NCI-H1417 (cell line): Measurements from ENCODE around the gene SMARCA2.
A peak's percentile ranks its signal among the peaks of the same experiment; 100 is the strongest.

ENCODE experiments used
- DNase-seq, 3 experiments: peaks; one replicate each; lab custom pipeline; 2025; lab: John Stamatoyannopoulos, UW

Gene SMARCA2

DNA sequence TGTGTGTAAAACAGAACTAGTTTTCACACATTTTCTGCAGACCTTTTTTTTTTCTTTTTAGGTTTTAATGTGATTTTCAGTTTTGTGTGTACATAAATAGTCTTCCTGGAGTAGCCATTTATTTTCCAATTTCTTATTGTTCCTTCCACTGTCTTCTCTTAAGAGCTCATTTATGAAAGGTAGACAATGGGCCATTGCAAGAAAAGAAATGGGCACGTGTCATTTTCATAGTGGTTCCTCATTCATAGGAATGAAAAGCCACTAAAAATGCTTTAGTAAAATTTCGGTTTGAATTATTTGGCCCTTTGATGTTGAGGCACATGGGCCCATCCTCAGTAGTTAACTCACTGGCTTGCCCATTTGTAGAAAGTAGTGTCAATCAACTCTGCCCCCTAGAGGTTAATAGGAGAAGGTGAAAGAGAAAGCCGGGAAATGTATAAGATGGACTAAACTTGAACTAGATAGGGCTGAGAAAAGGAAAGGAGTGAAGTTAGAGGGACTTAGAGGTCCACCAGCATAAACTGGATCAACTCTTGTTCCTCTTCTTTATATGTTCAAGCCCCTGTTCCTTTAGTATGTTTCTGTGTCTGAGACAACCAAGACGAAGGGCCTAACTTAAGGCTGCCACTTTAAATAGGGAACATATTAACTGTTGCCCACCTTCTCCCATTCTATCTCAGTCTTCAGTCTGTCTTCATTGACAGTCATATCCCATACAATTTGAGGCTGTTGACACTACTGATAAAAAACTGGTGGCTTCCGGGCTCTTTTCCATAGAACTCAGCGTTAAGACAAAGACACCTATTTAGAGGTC is 72.6 kb downstream of the SMARCA2 start:
- peak in 2 of 3 experiments; percentile 12 to 52 for DNase-seq

- peak in 2 of 3 experiments; percentile 1 to 39 for DNase-seq
These were observed 78.9 kb downstream of the SMARCA2 start for GRCh38 chr9:2093920-2094597.

GRCh38 chr9:2096376-2096970 is 81.3 kb downstream of the SMARCA2 start:
- DNase-seq: no peak

- DNase-seq: no peak
These were observed 91.5 kb downstream of the SMARCA2 start for GRCh38 chr9:2106666-2107065.

DNA sequence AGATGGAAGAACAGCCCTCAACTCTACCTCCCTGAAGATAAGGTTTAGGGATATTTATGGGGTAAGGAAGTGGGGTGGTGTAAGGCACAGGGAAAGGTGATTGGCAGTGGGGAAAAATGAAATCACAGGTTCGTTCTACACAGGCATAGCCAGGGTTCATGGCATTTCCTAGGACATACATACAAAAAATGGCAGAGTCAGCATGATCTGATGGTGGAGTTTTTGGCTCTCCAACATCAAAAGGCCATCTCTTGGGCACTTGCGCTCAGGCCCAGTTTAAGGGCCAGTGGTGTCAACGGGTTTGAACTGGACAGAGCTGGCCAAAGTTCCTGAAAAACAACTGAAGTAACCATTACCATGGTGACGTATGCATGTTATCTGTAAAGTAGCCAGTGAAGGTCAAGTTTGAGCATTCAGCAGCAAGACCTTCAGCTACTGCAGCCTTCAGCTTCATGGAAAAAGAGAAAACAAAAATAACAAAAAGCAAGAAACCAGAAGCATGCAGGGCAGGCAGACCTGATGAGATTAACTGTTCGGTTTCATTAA is 92.8 kb downstream of the SMARCA2 start:
- no peak for DNase-seq

DNA sequence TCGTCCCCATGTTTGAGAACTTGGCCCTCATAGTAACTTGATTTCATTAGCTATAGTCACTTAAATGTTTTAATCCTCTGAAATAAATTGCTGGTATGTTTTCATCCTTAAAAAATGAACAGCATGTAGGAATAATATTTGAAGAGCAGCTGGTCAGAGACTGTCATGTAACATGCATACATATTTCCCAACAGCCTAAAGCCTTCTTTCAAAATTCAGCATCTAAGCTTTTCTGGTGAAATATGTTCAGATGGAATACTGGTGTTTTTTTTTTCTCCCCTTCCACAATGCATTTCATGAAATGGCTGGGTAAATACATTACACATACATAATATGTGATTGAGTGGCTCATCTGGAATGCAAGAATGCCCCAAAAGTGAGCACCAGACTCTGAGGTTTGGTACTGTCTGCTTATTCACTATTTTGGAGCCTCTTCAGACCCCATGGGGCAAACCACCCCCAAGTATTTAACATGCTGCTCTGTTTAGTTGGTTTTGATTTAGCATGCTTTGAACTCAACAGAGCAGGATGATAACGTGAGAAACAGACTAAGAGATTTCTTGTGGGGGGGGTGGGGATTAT is 94.0 kb downstream of the SMARCA2 start:
- no peak for DNase-seq

- no peak for DNase-seq
These were observed 94.9 kb downstream of the SMARCA2 start for GRCh38 chr9:2110036-2110435.

DNA sequence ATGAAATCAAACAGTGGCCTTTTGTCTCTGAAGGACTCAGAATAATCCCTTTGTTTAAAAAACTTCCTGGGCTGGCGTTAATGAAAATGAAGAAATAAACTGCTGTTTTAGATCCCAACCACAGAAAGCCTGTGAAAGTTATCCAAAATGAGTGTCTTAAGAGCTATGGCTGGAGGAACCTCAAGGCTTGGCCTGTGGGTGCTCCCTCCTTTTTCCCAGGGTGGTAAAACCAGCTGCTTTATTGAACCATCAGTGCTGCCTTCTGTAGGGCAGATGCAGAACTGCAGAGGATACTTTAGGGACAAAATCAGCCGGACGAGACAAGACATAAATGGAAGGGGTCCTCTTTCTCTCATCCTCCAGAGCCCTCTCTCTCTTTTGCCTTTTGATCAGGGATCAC is 100.9 kb downstream of the SMARCA2 start:
- DNase-seq: no peak

- DNase-seq: no peak
These were observed 102.4 kb downstream of the SMARCA2 start for GRCh38 chr9:2117527-2117926.

- DNase-seq: no peak
These were observed 104.4 kb downstream of the SMARCA2 start for GRCh38 chr9:2119566-2119965.

- no peak for DNase-seq
These were observed 106.0 kb downstream of the SMARCA2 start for GRCh38 chr9:2120926-2121689.

DNA sequence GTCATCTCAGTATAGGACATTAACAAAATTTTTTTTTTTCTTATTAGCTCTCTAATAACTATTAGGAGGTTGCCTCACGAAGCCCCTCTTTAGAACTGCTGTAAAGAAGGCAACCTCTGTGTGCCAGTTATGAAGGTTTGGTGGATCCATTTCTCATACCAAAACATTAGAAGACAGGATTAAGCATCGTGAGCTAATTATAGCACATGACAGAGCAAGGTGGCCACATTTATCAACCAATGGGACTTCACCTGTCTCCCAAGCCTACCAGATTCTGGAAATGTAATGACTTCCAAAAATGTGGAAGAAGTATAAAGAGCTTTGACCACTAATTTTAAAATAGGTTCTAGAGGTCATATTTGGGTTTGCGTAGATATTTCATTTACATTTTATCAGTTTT is 107.2 kb downstream of the SMARCA2 start:
- no peak for DNase-seq

- DNase-seq: no peak
These were observed 110.8 kb downstream of the SMARCA2 start for GRCh38 chr9:2125906-2126305.

- DNase-seq: no peak
These were observed 111.2 kb downstream of the SMARCA2 start for GRCh38 chr9:2126331-2126803.

- no peak for DNase-seq
These were observed 112.3 kb downstream of the SMARCA2 start for GRCh38 chr9:2127486-2127885.

- no peak for DNase-seq
These were observed 113.0 kb downstream of the SMARCA2 start for GRCh38 chr9:2128141-2128540.

DNA sequence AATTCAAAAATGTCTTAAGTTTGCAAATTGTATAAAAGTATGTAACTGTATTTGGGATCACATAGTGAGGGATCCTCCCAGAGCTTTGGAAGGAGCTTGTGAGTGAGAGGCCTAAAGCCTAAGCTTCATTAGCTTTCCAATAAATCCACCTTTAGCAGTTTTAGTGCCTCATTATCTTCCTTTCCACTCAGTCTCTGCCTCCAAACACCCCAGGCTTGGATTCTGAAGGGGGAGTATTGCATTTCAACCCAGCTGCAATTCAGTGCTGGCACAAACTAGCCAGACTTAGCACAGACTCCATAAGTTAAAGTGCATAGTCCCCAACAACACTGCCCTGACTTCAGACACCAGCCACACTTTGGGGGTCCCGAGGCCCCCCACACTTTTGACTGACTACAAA is 113.5 kb downstream of the SMARCA2 start:
- DNase-seq: no peak

- no peak for DNase-seq
These were observed 115.8 kb downstream of the SMARCA2 start for GRCh38 chr9:2130941-2131340.

DNA sequence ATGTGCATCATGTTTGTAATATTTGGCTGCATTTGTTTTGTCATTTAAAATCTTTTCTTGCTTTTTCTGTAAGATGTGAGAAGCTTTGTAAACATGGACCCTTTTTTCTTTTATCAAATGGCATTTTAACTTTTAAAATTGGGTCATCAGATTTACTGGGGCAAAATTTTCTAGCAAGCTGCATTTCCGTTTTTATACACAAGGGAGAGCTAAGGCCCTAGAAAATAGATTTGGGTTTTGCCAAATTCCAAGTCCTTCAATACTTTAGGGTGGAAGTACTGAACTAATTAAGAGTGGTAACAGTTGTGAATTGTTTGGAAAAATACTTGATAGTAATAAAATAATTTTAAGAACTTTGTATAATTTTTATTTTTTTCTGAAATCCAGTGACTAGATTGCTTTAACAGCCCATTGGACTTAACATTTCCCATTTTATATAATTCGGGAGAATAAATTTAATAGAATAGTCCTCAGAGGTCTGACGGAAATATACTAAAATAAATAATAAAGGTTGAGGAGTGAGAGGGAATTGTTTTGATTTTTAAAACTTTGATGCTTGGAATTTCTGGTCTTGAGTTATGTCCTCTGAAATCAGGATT is 117.4 kb downstream of the SMARCA2 start:
- DNase-seq: peak in 2 of 3 experiments; percentile 30 to 42

DNA sequence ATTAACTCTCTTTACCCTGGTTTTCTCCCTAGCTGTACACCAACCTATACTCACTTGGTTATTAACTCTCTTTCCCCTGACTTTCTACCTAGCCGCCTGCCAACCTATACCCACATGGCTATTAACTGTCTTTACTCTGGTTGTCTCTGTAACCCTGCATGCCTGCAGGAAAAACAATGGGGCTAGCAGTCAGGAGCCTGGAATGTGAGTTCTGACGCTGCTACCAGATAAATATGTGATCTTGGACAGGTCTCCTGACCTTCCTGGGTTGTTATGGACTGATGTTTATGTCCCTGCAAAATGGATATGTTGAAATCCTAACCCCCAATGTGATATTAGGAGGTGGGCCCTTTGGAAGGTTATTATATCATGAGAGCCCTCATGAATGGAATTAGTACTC is 119.2 kb downstream of the SMARCA2 start:
- no peak for DNase-seq

- no peak for DNase-seq
These were observed 123.5 kb downstream of the SMARCA2 start for GRCh38 chr9:2138646-2139045.
